PC-9 (cell line): ENCODE results near the gene ZCCHC3. TPM values are rescaled to one million over a fixed set of nuclear protein-coding genes. Genes with fewer than 3 reads are reported as not detected.

Experiments
- BruUV-seq: library from RNA; stranded (reverse); fragments of 400-500 nt; replicated peaks from 2 replicates; lab custom pipeline; 2021; lab: Mats Ljungman, UMichigan
- CTCF ChIA-PET: fragments of 300-600 bp; sonication (Branson Sonifier 250); formaldehyde crosslinking; loops from one replicate; lab custom pipeline; 2022; ENCODE audit warnings: antibody characterized with exemption; lab: Charles Lee
- POLR2A ChIA-PET: fragments of 300-600 bp; sonication (Branson Sonifier 250); formaldehyde crosslinking; loops from one replicate; lab custom pipeline; 2022; ENCODE audit warnings: antibody characterized with exemption; ENCODE audit not compliant: unreplicated experiment; lab: Charles Lee
- DNase-seq, 2 experiments: peaks; one replicate each; pipeline versions ENCODE4 v3.0.0 to v3.0.0-alpha.2; 2015 to 2022; ENCODE audit warnings: mixed read lengths in 1 of 2
- H2AFZ ChIP-seq: fragments of 200-600 bp; sonication (generic); 2 replicates; pipeline ENCODE4 v1.8.1; 2017; ENCODE audit warnings: antibody characterized with exemption
- H3F3A ChIP-seq: fragments of 200-600 bp; sonication (generic); 2 replicates; pipeline ENCODE4 v1.8.1; 2017; ENCODE audit warnings: antibody characterized with exemption, mild to moderate bottlenecking, low read depth; ENCODE audit not compliant: insufficient read depth
- H3K27ac ChIP-seq: fragments of 200-600 bp; sonication (generic); 2 replicates; pipeline ENCODE4 v1.6.1; 2016; ENCODE audit warnings: mixed run types
- H3K27me3 ChIP-seq: fragments of 200-600 bp; sonication (generic); 2 replicates; pipeline ENCODE4 v1.6.1; 2016; ENCODE audit warnings: low read depth, mixed run types; ENCODE audit not compliant: insufficient read depth
- H3K36me3 ChIP-seq: fragments of 200-600 bp; sonication (generic); 2 replicates; pipeline ENCODE4 v1.6.1; 2016; ENCODE audit warnings: low read depth, mixed run types
- H3K4me1 ChIP-seq: fragments of 200-600 bp; sonication (generic); replicated peaks from 2 replicates; pipeline ENCODE4 v1.6.1; 2016; ENCODE audit warnings: mixed run types; ENCODE audit not compliant: insufficient read depth
- H3K4me2 ChIP-seq: fragments of 200-600 bp; sonication (generic); 2 replicates; pipeline ENCODE4 v1.6.1; 2017; ENCODE audit warnings: mixed run types
- H3K4me3 ChIP-seq: fragments of 200-600 bp; sonication (generic); 2 replicates; pipeline ENCODE4 v1.6.1; 2016; ENCODE audit warnings: mixed run types
- H3K79me2 ChIP-seq: fragments of 200-600 bp; sonication (generic); 2 replicates; pipeline ENCODE4 v1.6.1; 2017; ENCODE audit warnings: low read depth, mixed run types
- H3K9me2 ChIP-seq: fragments of 200-600 bp; sonication (generic); 2 replicates; pipeline ENCODE4 v1.8.1; 2017; ENCODE audit warnings: mild to moderate bottlenecking; ENCODE audit not compliant: insufficient read depth
- H3K9me3 ChIP-seq: fragments of 200-600 bp; sonication (generic); 2 replicates; pipeline ENCODE4 v1.8.1; 2016; ENCODE audit warnings: low read depth; ENCODE audit not compliant: insufficient read depth
- H4K20me1 ChIP-seq: fragments of 200-600 bp; sonication (generic); 2 replicates; pipeline ENCODE4 v1.8.1; 2017; ENCODE audit not compliant: insufficient read depth
- EZH2 ChIP-seq: fragments of 200-600 bp; sonication (generic); IDR thresholded peaks from 2 replicates; pipeline ENCODE4 v1.8.0; 2017; ENCODE audit warnings: antibody characterized with exemption, low read depth
- intact Hi-C: fragments of 100-400 bp; cut with micrococcal nuclease; formaldehyde crosslinking; loops from one replicate; pipeline ENCODE4 v1.10.0; 2022; ENCODE audit not compliant: unreplicated experiment
- total RNA-seq: library from RNA; stranded (reverse); gene quantifications from 2 replicates; pipeline ENCODE4 v1.2.3, GENCODE V29; 2021
- TF ChIP-seq, protein P1 (sequence below): fragments of 200-600 bp; sonication (generic); conservative IDR thresholded peaks from 2 replicates; pipeline ENCODE4 v1.6.1; 2017; ENCODE audit warnings: mixed run types, antibody characterized with exemption, mild to moderate bottlenecking, moderate library complexity

The ZCCHC3 gene
- total RNA-seq, 1 experiment from 2014 or later, result 17.7 TPM

DNA sequence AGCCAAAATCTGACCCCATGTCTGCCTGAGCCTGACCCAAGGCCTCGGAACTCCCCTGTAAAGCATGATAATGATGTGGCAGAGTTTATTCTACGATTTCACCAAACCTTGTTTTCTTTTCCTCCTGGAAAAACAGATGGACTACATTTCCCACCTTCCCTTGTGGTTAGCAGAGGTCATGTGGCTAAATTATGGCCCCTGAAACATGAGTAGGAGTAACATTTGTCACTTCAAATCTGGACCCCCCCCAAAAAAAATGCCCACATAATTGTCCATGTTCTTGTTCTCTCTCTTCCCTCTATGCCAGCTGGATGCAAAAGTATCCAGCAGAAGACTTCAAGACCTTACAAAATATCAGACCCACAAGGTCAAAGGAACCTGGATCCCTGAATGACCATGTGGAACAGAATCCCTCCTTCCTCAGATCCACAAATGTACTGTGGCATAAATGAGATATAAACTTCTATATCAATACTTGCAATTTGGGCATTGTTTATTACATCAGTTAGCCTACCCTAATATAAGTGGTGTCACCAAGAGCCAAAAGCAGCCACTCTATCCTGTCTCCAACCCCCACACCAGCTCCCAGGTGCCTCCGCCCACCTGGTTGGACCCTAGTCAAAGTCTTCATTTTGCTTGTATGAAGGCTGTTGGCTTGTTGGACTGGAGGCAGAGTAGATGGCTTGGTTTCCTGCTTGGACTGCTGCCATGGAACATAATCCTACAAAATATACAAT, 8.2 kb upstream of the ZCCHC3 start:
- CTCF ChIA-PET, result no interaction called here
- H3K4me1 ChIP-seq, result peaks cover 7% of the 10 kb centered on the region
- H3K4me2 ChIP-seq, result peak overlapping the region; percentile 91
- no peaks in the 10 kb centered on the region for H3K36me3 ChIP-seq
- H3K9me2 ChIP-seq, result no peaks in the 10 kb centered on the region
- DNase-seq, result no peak
- intact Hi-C loops, result no loop called here
- peak overlapping the region; percentile 96; the same call in 1 of the 2 replicates for H3K4me3 ChIP-seq
- H3K79me2 ChIP-seq, result no peaks in the 10 kb centered on the region
- no peaks in the 10 kb centered on the region; the same call in 1 of the 2 replicates for H3F3A ChIP-seq
- no peak overlapping the region for H3K27ac ChIP-seq
- no peaks in the 10 kb centered on the region for H3K9me3 ChIP-seq
- no TSS peak for BruUV-seq
- H2AFZ ChIP-seq, result no peak overlapping the region; the same call in 1 of the 2 replicates
- TF ChIP-seq EZH2, result no peak
- TF ChIP-seq, protein P1, sequence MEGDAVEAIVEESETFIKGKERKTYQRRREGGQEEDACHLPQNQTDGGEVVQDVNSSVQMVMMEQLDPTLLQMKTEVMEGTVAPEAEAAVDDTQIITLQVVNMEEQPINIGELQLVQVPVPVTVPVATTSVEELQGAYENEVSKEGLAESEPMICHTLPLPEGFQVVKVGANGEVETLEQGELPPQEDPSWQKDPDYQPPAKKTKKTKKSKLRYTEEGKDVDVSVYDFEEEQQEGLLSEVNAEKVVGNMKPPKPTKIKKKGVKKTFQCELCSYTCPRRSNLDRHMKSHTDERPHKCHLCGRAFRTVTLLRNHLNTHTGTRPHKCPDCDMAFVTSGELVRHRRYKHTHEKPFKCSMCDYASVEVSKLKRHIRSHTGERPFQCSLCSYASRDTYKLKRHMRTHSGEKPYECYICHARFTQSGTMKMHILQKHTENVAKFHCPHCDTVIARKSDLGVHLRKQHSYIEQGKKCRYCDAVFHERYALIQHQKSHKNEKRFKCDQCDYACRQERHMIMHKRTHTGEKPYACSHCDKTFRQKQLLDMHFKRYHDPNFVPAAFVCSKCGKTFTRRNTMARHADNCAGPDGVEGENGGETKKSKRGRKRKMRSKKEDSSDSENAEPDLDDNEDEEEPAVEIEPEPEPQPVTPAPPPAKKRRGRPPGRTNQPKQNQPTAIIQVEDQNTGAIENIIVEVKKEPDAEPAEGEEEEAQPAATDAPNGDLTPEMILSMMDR, result no peak
- H3K27me3 ChIP-seq, result no peaks in the 10 kb centered on the region
- POLR2A ChIA-PET, result interaction anchor here (0.6 kb wide), 2 partner anchors 36 to 1676 kb away, joined by 5 read pairs; no protein-coding TSS in a partner anchor
- no peaks in the 10 kb centered on the region for H4K20me1 ChIP-seq

DNA sequence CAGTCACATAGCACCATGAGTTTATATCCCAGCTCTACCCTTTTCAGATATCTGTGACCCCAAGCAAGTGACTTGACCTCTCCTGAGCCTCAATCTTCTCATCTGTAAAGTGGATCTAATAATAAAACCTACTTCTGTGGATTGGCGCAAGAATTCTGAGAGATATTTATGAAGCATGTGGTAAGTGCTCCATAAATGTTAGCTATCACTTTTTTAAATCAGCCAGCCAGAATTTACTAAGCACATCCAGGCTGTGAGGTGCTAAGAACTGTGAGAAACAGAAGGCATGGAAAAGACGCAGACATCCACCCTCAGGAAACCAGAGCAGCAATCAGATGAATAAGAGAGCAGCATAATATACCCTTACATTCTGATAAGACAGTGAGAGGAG, 7.7 kb upstream of the ZCCHC3 start:
- Histone ChIP-seq H3K4me1 (peaks cover 7% of the 10 kb centered on the region), H3K4me2 (peak overlapping the region; percentile 91), H3K27ac (peak overlapping the region; percentile 53), H4K20me1 (no peaks in the 10 kb centered on the region), H3K9me2 (no peaks in the 10 kb centered on the region), H3K79me2 (no peaks in the 10 kb centered on the region), H3K9me3 (no peaks in the 10 kb centered on the region), H3F3A (no peaks in the 10 kb centered on the region; the same call in 1 of the 2 replicates), H2AFZ (peak overlapping the region; percentile 98), H3K27me3 (no peaks in the 10 kb centered on the region), H3K36me3 (no peaks in the 10 kb centered on the region), H3K4me3 (peak overlapping the region; percentile 96)
- BruUV-seq, result no TSS peak
- intact Hi-C loops, result loop anchor here (1.0 kb wide), 2 partner anchors 9 to 35 kb away; no protein-coding TSS in a partner anchor
- DNase-seq, result no peak
- POLR2A ChIA-PET, result interaction anchor here (0.6 kb wide), 1 partner anchor 35 kb away, joined by 5 read pairs; no protein-coding TSS in a partner anchor
- TF ChIP-seq, protein P1, result no peak
- TF ChIP-seq EZH2, result no peak
- CTCF ChIA-PET, result no interaction called here

DNA sequence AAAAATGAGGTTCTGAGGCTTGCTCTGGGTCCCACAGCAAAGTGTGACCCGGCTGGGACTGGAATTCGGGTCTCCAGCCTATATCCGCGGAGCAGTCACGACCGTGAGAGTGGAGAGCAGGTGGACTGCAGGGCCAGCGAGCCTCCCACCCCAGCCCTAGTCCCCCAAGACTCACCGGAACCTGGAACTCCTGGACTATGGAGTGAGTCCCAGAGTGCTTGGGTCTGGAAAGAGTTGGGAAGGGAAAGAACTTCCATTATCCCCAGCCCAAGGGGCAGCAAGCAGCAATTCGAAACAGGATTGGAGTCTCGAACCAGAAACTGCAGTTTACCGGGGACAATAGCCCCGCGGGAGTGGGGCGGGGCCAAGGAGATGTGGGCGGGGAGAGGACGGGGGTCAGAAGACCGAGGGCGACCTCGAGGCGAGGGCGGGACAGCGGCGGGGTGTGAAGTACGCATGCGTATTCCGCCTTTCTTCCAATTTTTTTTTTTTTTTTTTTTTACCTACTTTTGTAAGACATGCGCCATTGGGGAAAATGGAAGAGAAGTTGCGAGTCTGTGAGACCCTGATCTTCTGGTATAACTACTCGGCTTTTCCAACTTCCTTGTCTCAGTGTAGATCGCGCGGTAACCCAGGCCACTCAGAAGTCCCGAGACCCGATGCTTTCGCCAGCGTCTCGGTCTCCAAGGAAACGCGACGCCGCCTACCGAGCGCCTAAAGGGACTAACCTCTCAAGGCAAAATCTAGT, 7.1 kb upstream of the ZCCHC3 start, which contains the start of gene C20orf96:
Gene C20orf96, minus strand, starts transcription at position 667 of the 748 bp plus-strand sequence. Its CDS starts 140 bp downstream, at position 527.
- Histone ChIP-seq H3K9me3 (no peaks in the 10 kb centered on the region), H3K27me3 (no peaks in the 10 kb centered on the region), H3K4me3 (peak within 1 kb of the TSS; percentile 96), H3K36me3 (no peaks in the 10 kb centered on the region), H3K27ac (peak within 1 kb of the TSS; percentile 53), H3F3A (peaks cover 2% of the 10 kb centered on the region; the same call in 1 of the 2 replicates), H2AFZ (peak within 1 kb of the TSS; percentile 98), H3K4me1 (peaks cover 7% of the 10 kb centered on the region), H3K79me2 (no peaks in the 10 kb centered on the region), H3K9me2 (no peaks in the 10 kb centered on the region), H4K20me1 (no peaks in the 10 kb centered on the region), H3K4me2 (peak within 1 kb of the TSS; percentile 91)
- intact Hi-C loops, result loop anchor here (1.0 kb wide), 2 partner anchors 8 to 34 kb away; no protein-coding TSS in a partner anchor
- ChIA-PET POLR2A (no interaction called here), CTCF (no interaction called here)
- TSS peak; percentile 57 for BruUV-seq
- DNase-seq, result peak; percentile 90 to 93
- no peak for TF ChIP-seq EZH2
- TF ChIP-seq, protein P1, result peak; percentile 58; the same call in 1 of the 2 replicates
